Left kidney (tissue), 8 donors: Measurements from ENCODE around the gene BIN2. TPM values are rescaled to one million over a fixed set of nuclear protein-coding genes. Genes with fewer than 3 reads are reported as not detected.

ENCODE experiments used
- DNase-seq: peaks from one replicate; pipeline ENCODE4 v3.0.0-alpha.2; 2013
- long read RNA-seq, 8 donors: transcript quantifications; one replicate each; lab custom pipeline, GENCODE V29; 2026
- polyA plus RNA-seq: library from polyadenylated mRNA; unstranded; fragments of 120-200 nt; gene quantifications from one replicate; pipeline ENCODE4 v1.2.1, GENCODE V29; 2013; ENCODE audit not compliant: insufficient read length

The BIN2 gene
- polyA plus RNA-seq: 3.2 TPM
- long read RNA-seq, donor 1, partial matches to known transcripts: 0 of 1 reads
- long read RNA-seq, donor 1, other reads (novel, unspliced or antisense): 0 of 1 reads
- long read RNA-seq, donor 2: 0 reads
- long read RNA-seq, donor 3: 0 reads
- long read RNA-seq, donor 4: 0 reads
- long read RNA-seq, donor 5, partial matches to known transcripts: 0 of 1 reads
- long read RNA-seq, donor 5, other reads (novel, unspliced or antisense): 0 of 1 reads
- long read RNA-seq, donor 6: 0 reads
- long read RNA-seq, donor 7: 0 reads
- long read RNA-seq, donor 8: 0 reads

GRCh38 chr12:51323966-51324895 lies at the start of gene BIN2:
Gene BIN2 (minus strand): TSS chr12:51324174. CDS start chr12:51324102, 72 bp downstream.
- no peak for DNase-seq

- no peak for DNase-seq
Measured at GRCh38 chr12:51373187-51373586, 49.2 kb upstream of the BIN2 start.

- DNase-seq: no peak
Measured at GRCh38 chr12:51372021-51372420, 48.0 kb upstream of the BIN2 start.

- DNase-seq: peak; percentile 89
Measured at GRCh38 chr12:51371295-51371953, 47.5 kb upstream of the BIN2 start.

GRCh38 chr12:51370667-51371066 lies 46.7 kb upstream of the BIN2 start:
- DNase-seq: no peak

GRCh38 chr12:51369581-51369980 lies 45.6 kb upstream of the BIN2 start:
- no peak for DNase-seq

GRCh38 chr12:51368640-51369517 lies 44.9 kb upstream of the BIN2 start:
- no peak for DNase-seq

GRCh38 chr12:51365276-51365675 lies 41.3 kb upstream of the BIN2 start:
- no peak for DNase-seq

- no peak for DNase-seq
Measured at GRCh38 chr12:51364001-51364400, 40.0 kb upstream of the BIN2 start.

- DNase-seq: no peak
Measured at GRCh38 chr12:51362747-51363342, 38.9 kb upstream of the BIN2 start.

- DNase-seq: no peak
Measured at GRCh38 chr12:51362307-51362706, 38.3 kb upstream of the BIN2 start.

- no peak for DNase-seq
Measured at GRCh38 chr12:51361161-51362016, 37.4 kb upstream of the BIN2 start.

- no peak for DNase-seq
Measured at GRCh38 chr12:51360315-51360714, 36.3 kb upstream of the BIN2 start.

- no peak for DNase-seq
Measured at GRCh38 chr12:51359851-51360250, 35.9 kb upstream of the BIN2 start.

- DNase-seq: no peak
Measured at GRCh38 chr12:51358496-51358895, 34.5 kb upstream of the BIN2 start.

- DNase-seq: no peak
Measured at GRCh38 chr12:51357374-51358047, 33.5 kb upstream of the BIN2 start.

- peak; percentile 35 for DNase-seq
Measured at GRCh38 chr12:51351913-51352532, 28.0 kb upstream of the BIN2 start.

GRCh38 chr12:51349026-51349425 lies 25.1 kb upstream of the BIN2 start:
- DNase-seq: no peak

GRCh38 chr12:51348116-51348515 lies 24.1 kb upstream of the BIN2 start:
- no peak for DNase-seq
